NOMO-1 (cell line): ENCODE results near the gene FHIT.
"Not testable (repeated sequence)": the region's sequence is repeated elsewhere in the genome, so short reads cannot be mapped to it uniquely, and the experiment has no call there.

Source experiments
- DNase-seq, 2 experiments: peaks; one replicate each; lab custom pipeline; 2025; ENCODE audit not compliant: unreplicated experiment in 2 of 2; lab: John Stamatoyannopoulos, UW

FHIT gene

DNA sequence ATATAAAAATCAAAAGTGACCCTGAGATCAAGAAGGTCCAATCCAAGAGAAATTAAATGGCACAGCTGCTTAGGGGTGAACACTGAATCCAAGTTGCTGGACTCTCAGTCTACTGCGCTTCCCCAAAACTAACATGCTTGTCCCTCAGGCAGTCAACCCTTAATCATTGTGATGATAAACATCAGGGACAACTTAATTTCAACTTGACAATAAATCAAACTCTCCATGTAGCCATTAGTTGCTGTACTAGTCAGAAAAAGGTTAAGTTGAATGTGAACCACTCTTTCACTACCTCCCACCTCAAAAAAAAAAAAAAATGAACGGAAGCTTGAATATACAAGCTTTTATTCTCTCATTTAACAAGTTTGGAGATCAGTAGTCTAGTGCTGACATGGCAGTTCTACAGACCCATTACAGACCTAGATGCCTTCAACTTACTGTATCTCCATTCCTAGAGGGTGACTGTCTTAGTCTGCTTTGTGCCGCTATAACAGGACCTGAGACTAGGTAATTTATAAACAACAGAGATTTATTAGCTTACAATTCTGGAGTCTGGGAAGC is 185.7 kb downstream of the FHIT start:
- DNase-seq, result no peak

- no peak for DNase-seq
These were observed 190.0 kb downstream of the FHIT start for GRCh38 chr3:61061092-61061723.

- DNase-seq, result no peak
These were observed 190.8 kb downstream of the FHIT start for GRCh38 chr3:61060411-61060861.

DNA sequence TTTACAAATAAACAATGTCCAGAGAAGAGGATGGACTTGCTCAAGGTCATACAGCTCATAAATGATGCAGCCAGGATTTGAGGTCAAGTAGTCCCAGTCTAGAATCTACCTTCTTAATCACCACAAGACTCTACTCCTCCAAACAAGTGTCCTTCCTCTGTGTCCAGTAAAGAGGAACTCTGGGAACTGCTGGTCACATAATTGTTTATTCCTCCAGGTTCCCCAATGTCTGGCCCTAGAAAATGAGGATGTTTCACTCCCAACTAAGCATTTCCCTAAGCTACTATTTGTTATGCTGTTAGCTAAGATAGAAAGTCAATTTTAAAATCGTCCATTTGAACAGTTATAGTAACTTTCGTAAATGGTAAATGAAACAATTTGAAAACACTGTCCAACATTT is 192.4 kb downstream of the FHIT start:
- DNase-seq, result no peak

GRCh38 chr3:61057464-61057863 is 193.8 kb downstream of the FHIT start:
- DNase-seq, result no peak

GRCh38 chr3:61055447-61055846 is 195.8 kb downstream of the FHIT start:
- no peak for DNase-seq

GRCh38 chr3:61053781-61054496 is 197.3 kb downstream of the FHIT start:
- DNase-seq, result no peak

DNA sequence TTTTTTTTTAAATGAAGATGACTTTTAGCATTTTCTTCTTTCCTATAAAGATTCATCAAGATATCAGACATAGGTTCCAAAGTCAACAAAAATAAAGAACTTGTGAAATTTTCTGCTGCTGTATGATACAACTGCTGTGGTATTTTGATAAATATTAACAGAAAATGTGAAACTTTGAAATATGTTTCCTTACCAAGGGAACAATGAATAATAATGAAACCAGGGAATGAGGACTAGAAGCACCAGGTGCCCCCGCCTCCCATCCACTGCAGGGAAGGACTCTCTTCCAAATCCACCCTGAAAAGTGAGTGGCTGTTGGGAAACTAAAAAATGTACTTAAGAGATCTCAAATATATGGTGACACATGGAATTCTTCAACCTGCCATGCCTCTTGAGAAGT is 198.4 kb downstream of the FHIT start:
- no peak for DNase-seq

DNA sequence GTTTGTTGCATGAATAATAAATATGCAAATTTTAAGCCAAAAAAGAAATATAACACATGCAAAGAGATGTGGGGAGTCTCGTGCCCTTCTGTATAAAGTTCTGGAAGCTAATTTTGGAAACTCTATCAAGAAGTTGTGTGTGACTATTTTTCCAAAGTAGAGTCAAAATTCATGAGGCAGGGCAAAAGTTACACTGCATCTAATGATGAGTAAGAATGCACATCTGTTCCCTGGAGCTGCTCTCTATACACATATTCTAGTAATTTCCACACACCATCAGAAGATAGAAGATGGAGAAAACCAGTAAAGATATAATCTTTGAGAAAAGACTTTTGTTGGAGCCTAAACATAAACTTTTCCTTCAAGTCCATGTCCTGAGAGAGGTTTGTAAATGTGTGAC is 199.6 kb downstream of the FHIT start:
- no peak for DNase-seq

DNA sequence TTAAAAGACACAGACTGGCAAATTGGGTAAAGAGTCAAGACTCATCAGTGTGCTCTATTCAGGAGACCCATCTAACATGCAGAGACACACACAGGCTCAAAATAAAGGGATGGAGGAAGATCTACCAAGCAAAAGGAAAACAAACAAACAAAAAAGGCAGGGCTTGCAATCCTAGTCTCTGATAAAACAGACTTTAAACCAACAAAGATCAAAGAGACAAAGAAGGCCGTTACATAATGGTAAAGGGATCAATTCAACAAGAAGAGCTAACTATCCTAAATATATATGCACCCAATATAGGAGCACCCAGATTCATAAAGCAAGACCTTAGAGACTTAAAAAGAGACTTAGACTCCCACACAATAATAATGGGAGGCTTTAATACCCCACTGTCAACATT is 206.1 kb downstream of the FHIT start:
- DNase-seq, result not testable (repeated sequence)

- DNase-seq, result no peak
These were observed 208.1 kb downstream of the FHIT start for GRCh38 chr3:61043156-61043555.

- no peak for DNase-seq
These were observed 210.6 kb downstream of the FHIT start for GRCh38 chr3:61040618-61041017.

- DNase-seq, result no peak
These were observed 215.7 kb downstream of the FHIT start for GRCh38 chr3:61035573-61035972.

DNA sequence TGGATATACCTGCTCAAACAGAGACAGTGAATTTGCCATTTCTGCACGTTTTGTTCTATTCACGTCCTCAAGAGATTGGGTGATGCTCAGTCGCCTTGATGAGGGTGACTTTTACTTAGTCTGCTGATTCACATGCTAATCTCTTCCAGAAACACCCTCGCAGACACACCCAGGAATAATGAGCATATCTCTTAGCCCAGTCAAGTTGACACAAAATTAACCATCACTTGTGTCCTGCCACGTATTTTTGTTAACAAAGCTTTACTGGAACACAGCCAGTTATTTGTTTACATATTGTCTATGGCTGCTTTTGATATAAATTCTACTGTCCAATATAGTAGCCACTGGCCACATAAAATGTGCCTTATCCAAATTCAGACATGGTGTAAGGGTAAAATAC is 218.3 kb downstream of the FHIT start:
- DNase-seq, result no peak

DNA sequence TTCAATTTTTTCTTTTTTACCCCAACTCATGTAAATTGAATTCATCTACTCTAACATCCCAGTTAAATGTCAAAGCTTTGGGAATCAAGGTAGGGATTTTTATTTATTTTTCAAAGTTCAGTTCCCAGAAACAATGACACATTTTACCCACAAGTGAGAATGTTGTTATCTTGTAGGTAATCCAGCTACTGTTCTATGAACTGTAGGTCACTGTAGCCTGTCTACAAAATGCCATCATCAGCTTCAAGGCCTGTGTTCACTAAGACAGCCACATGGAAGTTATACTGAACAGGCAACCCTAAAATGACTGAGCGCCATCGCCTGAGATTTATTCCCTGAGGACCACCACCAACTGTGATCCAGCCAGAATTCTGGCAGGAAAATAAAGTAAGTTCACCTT is 219.7 kb downstream of the FHIT start:
- DNase-seq, result no peak

- DNase-seq, result no peak
These were observed 220.7 kb downstream of the FHIT start for GRCh38 chr3:61030469-61031035.

DNA sequence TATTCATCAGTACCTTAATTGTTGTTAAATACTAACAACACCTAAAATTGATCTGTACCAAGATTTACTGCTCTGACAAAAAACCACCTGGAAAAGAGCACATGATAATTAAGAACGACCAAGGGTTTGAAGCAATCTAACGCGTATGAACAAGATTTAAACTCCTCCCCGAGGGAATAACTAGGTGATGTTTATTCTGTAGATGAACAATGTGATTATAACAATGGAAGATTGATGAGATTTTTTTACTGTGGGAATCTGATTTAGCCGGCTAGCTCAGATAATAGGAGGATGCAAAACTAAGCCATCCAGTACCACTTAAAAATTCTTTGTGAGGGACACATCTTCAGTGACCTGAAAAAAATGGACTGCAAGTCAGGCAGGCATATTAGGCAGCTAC is 222.1 kb downstream of the FHIT start:
- DNase-seq, result no peak

DNA sequence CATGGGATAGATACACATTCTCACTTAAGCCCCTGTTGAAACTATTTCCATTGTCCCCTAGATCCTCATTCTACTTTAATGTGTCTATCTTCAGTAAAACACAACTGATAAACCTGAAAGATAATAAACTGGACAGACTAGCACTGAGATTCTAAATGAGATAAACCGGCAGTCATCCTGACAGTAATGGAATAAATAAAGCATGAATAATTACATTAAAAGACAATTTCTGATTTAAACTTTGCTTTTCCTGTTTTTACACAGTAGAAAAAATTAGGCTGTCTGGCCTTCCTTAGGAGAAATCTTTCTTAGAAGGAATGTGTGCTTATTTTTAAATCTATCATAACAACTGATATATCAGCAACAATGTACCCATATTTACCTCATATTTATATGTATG is 232.4 kb downstream of the FHIT start:
- DNase-seq, result no peak

GRCh38 chr3:61017028-61017427 is 234.2 kb downstream of the FHIT start:
- DNase-seq, result not testable (repeated sequence)

GRCh38 chr3:61015859-61016258 is 235.4 kb downstream of the FHIT start:
- peak in 1 of 2 experiments; percentile 21 for DNase-seq

DNA sequence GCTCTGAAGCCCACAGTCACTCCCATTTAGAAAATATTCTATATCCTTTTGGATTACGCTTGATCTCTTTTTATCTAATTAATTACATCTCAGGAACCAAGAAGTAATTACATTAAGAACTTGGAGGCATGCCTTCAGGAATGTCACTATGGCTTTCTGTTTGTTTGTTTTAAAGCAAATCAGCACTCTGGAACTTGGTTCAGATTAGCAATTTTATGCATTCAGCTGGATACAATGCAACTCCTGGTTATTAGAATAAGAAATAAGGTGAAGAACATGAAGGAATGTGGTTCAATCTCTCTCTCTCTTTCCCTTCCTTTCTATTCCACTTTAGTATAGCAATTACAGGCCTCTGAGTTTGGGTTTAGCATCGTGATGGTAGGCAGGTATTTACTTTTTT is 235.8 kb downstream of the FHIT start:
- DNase-seq, result no peak

DNA sequence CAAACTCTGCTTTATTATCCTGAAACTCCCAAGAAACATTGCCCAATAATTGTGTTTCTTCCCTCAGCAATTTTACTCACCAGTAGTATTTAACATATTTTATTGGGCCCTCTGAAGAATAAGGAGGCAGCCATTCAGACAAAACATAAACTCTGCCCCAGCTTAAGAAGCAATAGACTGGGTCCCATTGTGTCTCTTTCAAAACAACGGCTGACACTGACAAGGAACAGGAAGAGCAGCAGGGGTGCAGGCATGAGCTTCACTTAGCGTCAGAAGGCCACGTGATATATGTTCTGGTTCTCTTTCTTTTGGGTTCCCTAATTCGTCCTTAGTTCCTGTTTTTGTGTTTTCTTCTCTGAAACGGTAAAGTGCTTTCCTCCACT is 242.3 kb downstream of the FHIT start:
- DNase-seq, result peak; percentile 67 to 83
